AG09319 (cell line): Measurements from ENCODE around the gene ZCRB1.

Experiments used
- DNase-seq: peaks from one replicate; pipeline ENCODE4 v3.0.0-alpha.2; 2010; ENCODE audit warnings: low read depth; ENCODE audit errors: extremely low read depth
- CTCF ChIP-seq: IDR thresholded peaks from 2 replicates; pipeline ENCODE4 v1.5.1; 2011; ENCODE audit warnings: low read depth, mild to moderate bottlenecking, inconsistent platforms, low read length, moderate library complexity

The ZCRB1 gene

GRCh38 chr12:42299392-42300308 is 26.2 kb downstream of the ZCRB1 start:
- no peak for DNase-seq
- no peak for TF ChIP-seq CTCF

DNA sequence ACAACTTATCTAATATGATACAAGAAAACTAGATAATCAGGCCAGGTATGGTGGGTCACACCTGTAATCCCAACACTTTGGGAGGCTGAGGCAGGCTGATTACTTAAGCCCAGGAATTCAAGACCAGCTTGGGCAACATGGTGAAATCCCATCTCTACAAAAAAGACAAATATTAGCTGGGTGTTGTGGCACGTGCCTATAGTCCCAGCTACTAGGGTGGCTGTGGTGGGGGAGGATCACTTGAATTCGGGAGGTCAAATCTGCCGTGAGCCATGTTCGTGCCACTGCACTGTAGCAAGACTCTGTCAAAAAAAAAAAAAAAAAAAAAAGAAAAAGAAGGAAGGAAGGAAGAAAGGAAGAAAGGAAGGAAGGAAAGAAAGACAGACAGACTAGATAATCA is 27.0 kb downstream of the ZCRB1 start:
- no peak for DNase-seq
- no peak for TF ChIP-seq CTCF

DNA sequence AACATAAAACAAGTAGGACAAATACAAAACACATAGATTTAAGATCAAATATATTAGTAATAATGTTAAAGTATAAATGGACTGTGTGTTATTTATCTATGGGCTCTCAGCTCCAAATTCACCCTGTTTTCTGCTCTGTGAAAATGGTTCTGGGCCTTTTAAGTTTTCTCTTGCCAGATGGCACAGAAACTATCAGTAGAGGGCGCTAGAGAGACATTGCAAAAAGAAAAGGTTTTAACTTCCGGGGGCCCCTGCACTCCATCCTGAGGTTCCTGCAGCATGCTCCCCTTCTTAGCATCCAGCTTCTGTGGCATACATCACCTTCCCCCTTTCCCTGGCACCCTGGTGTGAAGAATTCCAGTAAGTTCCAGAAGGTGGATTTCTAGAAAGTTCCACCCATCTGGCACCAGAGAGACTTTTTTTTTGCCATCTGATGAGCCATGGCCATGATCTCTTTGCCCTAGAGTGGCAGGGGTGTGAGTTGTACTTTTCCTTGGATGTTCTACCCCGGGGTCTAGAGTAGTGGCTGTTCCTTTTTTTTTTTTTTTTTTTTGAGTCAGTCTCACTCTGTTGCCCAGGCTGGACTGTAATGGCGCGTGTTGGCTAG is 29.3 kb downstream of the ZCRB1 start:
- no peak for DNase-seq
- TF ChIP-seq CTCF: peak; percentile 28

DNA sequence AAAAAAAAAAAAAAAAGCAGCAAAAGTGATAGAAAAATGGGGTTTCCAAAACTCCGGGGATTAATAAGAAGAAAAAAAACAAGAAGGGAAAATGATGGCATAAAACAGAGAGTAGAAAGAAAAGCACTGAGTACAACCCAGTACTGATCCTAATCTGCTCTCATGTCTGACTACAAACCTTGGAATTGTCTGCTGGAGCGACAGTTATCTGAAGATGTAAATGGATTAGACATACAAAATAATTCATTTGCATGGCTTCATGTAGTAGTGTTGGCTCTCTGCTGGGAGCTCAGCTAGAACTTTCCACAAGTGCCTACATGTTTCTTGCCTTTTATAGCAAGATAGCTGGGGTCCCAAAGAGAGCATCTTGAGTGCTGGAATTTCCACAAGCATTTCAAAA is 34.2 kb downstream of the ZCRB1 start:
- no peak for TF ChIP-seq CTCF
- no peak for DNase-seq

DNA sequence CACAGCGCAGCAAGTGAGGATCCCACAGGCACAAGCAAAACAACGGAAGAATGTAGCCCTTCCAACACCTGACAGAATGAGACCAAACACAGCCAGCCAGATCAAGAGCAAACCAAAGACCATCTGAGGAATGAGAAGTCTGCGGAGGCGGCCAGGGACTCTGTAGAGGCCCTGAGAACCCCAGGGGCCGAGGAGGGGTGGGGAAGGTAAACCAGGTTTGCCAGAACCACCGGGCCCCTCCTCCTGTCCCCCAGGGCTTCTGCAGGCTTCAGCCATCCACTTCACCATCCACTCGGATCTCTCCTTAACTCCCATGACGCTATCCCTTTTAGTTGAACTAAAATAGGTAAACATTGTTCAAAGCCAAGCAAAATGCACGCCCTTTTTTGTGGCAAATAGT is 37.4 kb downstream of the ZCRB1 start:
- no peak for DNase-seq
- no peak for TF ChIP-seq CTCF

DNA sequence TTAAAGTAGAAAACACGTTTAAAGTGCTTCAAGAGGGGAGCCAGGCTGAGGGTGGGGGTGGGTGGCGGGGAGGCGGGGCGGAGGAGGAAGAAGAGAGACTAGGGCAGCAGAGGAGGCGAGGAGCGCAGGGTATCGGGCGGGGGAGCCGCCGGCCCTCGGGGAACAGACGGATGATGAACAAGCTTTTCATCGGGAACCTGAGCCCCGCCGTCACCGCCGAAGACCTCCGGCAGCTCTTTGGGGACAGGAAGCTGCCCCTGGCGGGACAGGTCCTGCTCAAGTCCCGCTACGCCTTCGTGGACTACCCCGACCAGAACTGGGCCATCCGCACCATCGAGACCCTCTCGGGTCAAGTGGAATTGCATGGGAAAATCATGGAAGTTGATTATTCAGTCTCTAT is 39.2 kb downstream of the ZCRB1 start:
- DNase-seq: no peak
- no peak for TF ChIP-seq CTCF

GRCh38 chr12:42285431-42285830 is 40.5 kb downstream of the ZCRB1 start:
- no peak for TF ChIP-seq CTCF
- DNase-seq: no peak
